Measurements from ENCODE around the gene OASL. TPM values are rescaled to one million over a fixed set of nuclear protein-coding genes. Genes with fewer than 3 reads are reported as not detected.
"Not testable (repeated sequence)": the region's sequence is repeated elsewhere in the genome, so short reads cannot be mapped to it uniquely, and the experiment has no call there.

The OASL gene
- total RNA-seq, 2 experiments from 2014 or later, result 21.9 to 26.5 TPM

- no peak for DNase-seq
- POLR2A ChIA-PET, result no interaction called here
- H3K27ac Mint-ChIP-seq, result no peak overlapping the region
- peaks cover 2% of the 10 kb centered on the region for H3K4me1 Mint-ChIP-seq (ENCODE audit: low read depth)
- H3K36me3 Mint-ChIP-seq, result no peaks in the 10 kb centered on the region
- H3K27me3 Mint-ChIP-seq, result peaks cover 2% of the 10 kb centered on the region
- intact Hi-C loops (cut with micrococcal nuclease), result no loop called here
- no peak overlapping the region for H3K4me3 Mint-ChIP-seq
- H3K9me3 Mint-ChIP-seq, result no peaks in the 10 kb centered on the region
- CTCF ChIA-PET, result interaction anchor here (0.5 to 2.6 kb wide), 3 partner anchors 9 to 110 kb away, joined by 4 to 12 read pairs (median 5); no protein-coding TSS in a partner anchor
These were observed 11.7 kb upstream of the OASL start for GRCh38 chr12:121050725-121051124.

- intact Hi-C loops (cut with micrococcal nuclease), result no loop called here
- no peaks in the 10 kb centered on the region for H3K9me3 Mint-ChIP-seq
- no peaks in the 10 kb centered on the region for H3K36me3 Mint-ChIP-seq
- ChIA-PET CTCF (interaction anchor here (2.0 kb wide), 1 partner anchor 12 kb away, joined by 10 read pairs; no protein-coding TSS in a partner anchor), POLR2A (interaction anchor here (1.3 kb wide), 1 partner anchor 12 kb away, joined by 3 read pairs; no protein-coding TSS in a partner anchor)
- peaks cover 7% of the 10 kb centered on the region for H3K27me3 Mint-ChIP-seq
- DNase-seq, result no peak
- H3K4me3 Mint-ChIP-seq, result peak overlapping the region; percentile 59
- H3K4me1 Mint-ChIP-seq (ENCODE audit: low read depth), result peaks cover 4% of the 10 kb centered on the region
- peak overlapping the region; percentile 20 for H3K27ac Mint-ChIP-seq
These were observed 9.4 kb upstream of the OASL start for GRCh38 chr12:121048442-121048841.

GRCh38 chr12:121047400-121047799 lies 8.4 kb upstream of the OASL start:
- CTCF ChIA-PET; intact Hi-C loops (cut with micrococcal nuclease); DNase-seq; H3K4me1 Mint-ChIP-seq (ENCODE audit: low read depth); H3K4me3 Mint-ChIP-seq; H3K36me3 Mint-ChIP-seq; POLR2A ChIA-PET; H3K27ac Mint-ChIP-seq; H3K9me3 Mint-ChIP-seq: not testable (repeated sequence)
- H3K27me3 Mint-ChIP-seq, result peaks cover 11% of the 10 kb centered on the region

GRCh38 chr12:121043067-121043466 lies 4.0 kb upstream of the OASL start:
- CTCF ChIA-PET, result no interaction called here
- Mint-ChIP-seq H3K9me3 (no peaks in the 10 kb centered on the region), H3K4me3 (no peak overlapping the region), H3K4me1 (ENCODE audit: low read depth) (peaks cover 21% of the 10 kb centered on the region), H3K27me3 (peaks cover 13% of the 10 kb centered on the region), H3K27ac (no peak overlapping the region), H3K36me3 (no peaks in the 10 kb centered on the region)
- POLR2A ChIA-PET, result no interaction called here
- DNase-seq, result no peak
- intact Hi-C loops (cut with micrococcal nuclease), result no loop called here

GRCh38 chr12:121036810-121037326 lies 2.2 kb downstream of the OASL start:
- Mint-ChIP-seq H3K27me3 (no peaks in the 10 kb centered on the region), H3K27ac (peak overlapping the region; percentile 89), H3K4me3 (peak overlapping the region; percentile 58), H3K4me1 (ENCODE audit: low read depth) (peaks cover 68% of the 10 kb centered on the region), H3K36me3 (peaks cover 6% of the 10 kb centered on the region), H3K9me3 (no peaks in the 10 kb centered on the region)
- ChIA-PET POLR2A (interaction anchor here (0.7 to 0.9 kb wide), 2 partner anchors 9 to 178 kb away, joined by 3 read pairs; no protein-coding TSS in a partner anchor), CTCF (interaction anchor here (1.0 to 2.7 kb wide), 3 partner anchors 11 to 31 kb away, joined by 4 to 15 read pairs (median 5); no protein-coding TSS in a partner anchor)
- peak; percentile 71 for DNase-seq
- intact Hi-C loops (cut with micrococcal nuclease), result loop anchor here (1.0 to 5.0 kb wide), 3 partner anchors 255 to 362 kb away; no protein-coding TSS in a partner anchor

GRCh38 chr12:121034616-121035305 lies 4.3 kb downstream of the OASL start:
- ChIA-PET CTCF (interaction anchor here (1.2 to 3.5 kb wide), 2 partner anchors 25 to 62 kb away, joined by 3 to 15 read pairs; no protein-coding TSS in a partner anchor), POLR2A (interaction anchor here (0.6 kb wide), 1 partner anchor 349 kb away, joined by 3 read pairs; no protein-coding TSS in a partner anchor)
- Mint-ChIP-seq H3K36me3 (peaks cover 6% of the 10 kb centered on the region), H3K27ac (peak overlapping the region; percentile 72), H3K27me3 (no peaks in the 10 kb centered on the region), H3K4me1 (ENCODE audit: low read depth) (peaks cover 67% of the 10 kb centered on the region), H3K9me3 (no peaks in the 10 kb centered on the region), H3K4me3 (peak overlapping the region; percentile 38)
- intact Hi-C loops (cut with micrococcal nuclease), result loop anchor here (1.0 to 5.0 kb wide), 5 partner anchors 18 to 853 kb away; partner anchors contain the start of genes C12orf43 and PSMD9
- DNase-seq, result no peak

- Mint-ChIP-seq H3K27me3 (no peaks in the 10 kb centered on the region), H3K36me3 (peaks cover 6% of the 10 kb centered on the region), H3K4me3 (peak overlapping the region; percentile 10), H3K4me1 (ENCODE audit: low read depth) (peaks cover 58% of the 10 kb centered on the region), H3K27ac (peak overlapping the region; percentile 72), H3K9me3 (no peaks in the 10 kb centered on the region)
- POLR2A ChIA-PET, result no interaction called here
- peak; percentile 80 for DNase-seq
- CTCF ChIA-PET, result interaction anchor here (0.5 to 3.5 kb wide), 5 partner anchors 25 to 450 kb away, joined by 3 to 15 read pairs (median 3); no protein-coding TSS in a partner anchor
- intact Hi-C loops (cut with micrococcal nuclease), result loop anchor here (1.0 to 5.0 kb wide), 4 partner anchors 17 to 854 kb away; partner anchors contain the start of genes C12orf43 and PSMD9
These were observed 5.3 kb downstream of the OASL start for GRCh38 chr12:121033625-121034349.

- H3K9me3 Mint-ChIP-seq, result no peaks in the 10 kb centered on the region
- peaks cover 11% of the 10 kb centered on the region for H3K36me3 Mint-ChIP-seq
- no peak overlapping the region for H3K4me3 Mint-ChIP-seq
- H3K27me3 Mint-ChIP-seq, result no peaks in the 10 kb centered on the region
- H3K4me1 Mint-ChIP-seq (ENCODE audit: low read depth), result peaks cover 34% of the 10 kb centered on the region
- CTCF ChIA-PET, result interaction anchor here (1.1 to 1.4 kb wide), 2 partner anchors 29 kb away, joined by 4 read pairs; no protein-coding TSS in a partner anchor
- POLR2A ChIA-PET, result no interaction called here
- no peak for DNase-seq
- intact Hi-C loops (cut with micrococcal nuclease), result loop anchor here (5.0 kb wide), 1 partner anchor 857 kb away; the partner anchor contains the start of gene PSMD9
- no peak overlapping the region for H3K27ac Mint-ChIP-seq
These were observed 8.4 kb downstream of the OASL start for GRCh38 chr12:121030576-121031212.

- CTCF ChIA-PET, result interaction anchor here (1.0 to 1.4 kb wide), 2 partner anchors 10 to 83 kb away, joined by 3 to 4 read pairs; no protein-coding TSS in a partner anchor
- H3K27me3 Mint-ChIP-seq, result no peaks in the 10 kb centered on the region
- H3K4me3 Mint-ChIP-seq, result no peak overlapping the region
- H3K36me3 Mint-ChIP-seq, result peaks cover 14% of the 10 kb centered on the region
- POLR2A ChIA-PET, result interaction anchor here (0.7 kb wide), 1 partner anchor 10 kb away, joined by 5 read pairs; the partner anchor contains the start of gene C12orf43
- no peak for DNase-seq
- H3K27ac Mint-ChIP-seq, result no peak overlapping the region
- no peaks in the 10 kb centered on the region for H3K4me1 Mint-ChIP-seq (ENCODE audit: low read depth)
- H3K9me3 Mint-ChIP-seq, result no peaks in the 10 kb centered on the region
- intact Hi-C loops (cut with micrococcal nuclease), result no loop called here
These were observed 12.6 kb downstream of the OASL start for GRCh38 chr12:121026274-121027045.

- peaks cover 14% of the 10 kb centered on the region for H3K36me3 Mint-ChIP-seq
- CTCF ChIA-PET, result interaction anchor here (1.4 kb wide), 1 partner anchor 11 kb away, joined by 4 read pairs; no protein-coding TSS in a partner anchor
- POLR2A ChIA-PET, result no interaction called here
- H3K9me3 Mint-ChIP-seq, result no peaks in the 10 kb centered on the region
- H3K27ac Mint-ChIP-seq, result no peak overlapping the region
- no peak overlapping the region for H3K4me3 Mint-ChIP-seq
- no peaks in the 10 kb centered on the region for H3K4me1 Mint-ChIP-seq (ENCODE audit: low read depth)
- no peak for DNase-seq
- no peaks in the 10 kb centered on the region for H3K27me3 Mint-ChIP-seq
- intact Hi-C loops (cut with micrococcal nuclease), result no loop called here
These were observed 13.4 kb downstream of the OASL start for GRCh38 chr12:121025442-121026226.
